ENCODE data around the gene KIF16B.
"Not testable (repeated sequence)": the region's sequence is repeated elsewhere in the genome, so short reads cannot be mapped to it uniquely, and the experiment has no call there.

KIF16B gene

DNA sequence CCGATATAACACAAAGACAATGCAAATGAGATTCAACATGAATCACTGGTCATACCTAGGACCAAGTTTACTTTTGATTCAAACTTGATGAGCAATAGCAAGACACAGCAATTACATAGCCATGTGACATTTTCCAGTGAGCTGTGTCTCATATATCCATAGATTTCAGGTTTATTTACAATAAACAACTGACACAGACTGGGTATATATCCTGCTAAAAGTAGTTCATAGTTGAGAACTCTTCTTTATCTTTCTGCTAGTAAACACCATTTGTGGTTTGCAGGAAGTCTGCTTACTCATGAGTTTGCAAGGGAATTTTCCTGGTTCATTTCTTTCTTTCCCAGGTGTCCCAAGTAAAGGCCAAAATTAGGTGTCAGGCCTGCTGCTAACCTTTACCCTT is 343.4 kb downstream of the KIF16B start (continued):
- TF ChIP-seq, protein P1, sequence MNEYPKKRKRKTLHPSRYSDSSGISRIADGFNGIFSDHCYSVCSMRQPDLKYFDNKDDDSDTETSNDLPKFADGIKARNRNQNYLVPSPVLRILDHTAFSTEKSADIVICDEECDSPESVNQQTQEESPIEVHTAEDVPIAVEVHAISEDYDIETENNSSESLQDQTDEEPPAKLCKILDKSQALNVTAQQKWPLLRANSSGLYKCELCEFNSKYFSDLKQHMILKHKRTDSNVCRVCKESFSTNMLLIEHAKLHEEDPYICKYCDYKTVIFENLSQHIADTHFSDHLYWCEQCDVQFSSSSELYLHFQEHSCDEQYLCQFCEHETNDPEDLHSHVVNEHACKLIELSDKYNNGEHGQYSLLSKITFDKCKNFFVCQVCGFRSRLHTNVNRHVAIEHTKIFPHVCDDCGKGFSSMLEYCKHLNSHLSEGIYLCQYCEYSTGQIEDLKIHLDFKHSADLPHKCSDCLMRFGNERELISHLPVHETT (tag by site-specific recombination; IDR thresholded peaks at IDR 0.05) = no peak

DNA sequence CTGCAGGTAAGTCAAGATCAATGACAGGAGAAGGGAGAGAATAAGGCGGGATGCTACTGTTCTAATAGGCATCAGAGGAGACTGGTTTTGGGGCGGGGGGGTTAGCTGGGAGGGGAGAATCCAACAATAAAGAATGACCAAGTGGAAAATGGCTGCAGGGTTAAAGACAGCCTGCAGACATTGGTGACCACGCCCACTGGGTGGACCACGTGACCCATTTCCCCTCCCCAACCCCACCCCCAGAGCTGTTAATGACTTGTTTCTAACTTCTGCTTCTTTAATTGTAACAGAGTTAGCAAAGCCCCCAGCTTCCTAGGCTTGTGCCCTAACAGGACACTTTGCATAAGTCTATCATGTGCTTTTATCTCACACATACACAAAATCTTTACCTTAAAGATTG is 344.5 kb downstream of the KIF16B start:
- ChIA-PET POLR2A (no interaction called here), CTCF (no interaction called here)
- no peak overlapping the region for H3K27ac ChIP-seq (ENCODE audit: extremely low read depth, low read depth, low read length)
- H3K4me1 ChIP-seq (ENCODE audit: control insufficient read depth, insufficient read depth, low read length) = no peaks in the 10 kb centered on the region
- H3K36me3 ChIP-seq (ENCODE audit: control insufficient read depth in 2 of 2, insufficient read depth in 1 of 2, low read length in 2 of 2) = no peaks in the 10 kb centered on the region
- H3K4me3 ChIP-seq (ENCODE audit: low read depth, low read length) = no peak overlapping the region
- no peaks in the 10 kb centered on the region for H3K9me3 ChIP-seq (ENCODE audit: control insufficient read depth, insufficient read depth, low read depth, low read length)
- TF ChIP-seq ZNF114 (tag by site-specific recombination; IDR thresholded peaks at IDR 0.05) = no peak
- no peak for TF ChIP-seq ZBTB48 (tag by site-specific recombination; IDR thresholded peaks at IDR 0.05)
- TF ChIP-seq GLI4 (tag by site-specific recombination; IDR thresholded peaks at IDR 0.05) = no peak
- no peak for TF ChIP-seq ZNF48 (tag by site-specific recombination; IDR thresholded peaks at IDR 0.05)
- TF ChIP-seq, protein P2, sequence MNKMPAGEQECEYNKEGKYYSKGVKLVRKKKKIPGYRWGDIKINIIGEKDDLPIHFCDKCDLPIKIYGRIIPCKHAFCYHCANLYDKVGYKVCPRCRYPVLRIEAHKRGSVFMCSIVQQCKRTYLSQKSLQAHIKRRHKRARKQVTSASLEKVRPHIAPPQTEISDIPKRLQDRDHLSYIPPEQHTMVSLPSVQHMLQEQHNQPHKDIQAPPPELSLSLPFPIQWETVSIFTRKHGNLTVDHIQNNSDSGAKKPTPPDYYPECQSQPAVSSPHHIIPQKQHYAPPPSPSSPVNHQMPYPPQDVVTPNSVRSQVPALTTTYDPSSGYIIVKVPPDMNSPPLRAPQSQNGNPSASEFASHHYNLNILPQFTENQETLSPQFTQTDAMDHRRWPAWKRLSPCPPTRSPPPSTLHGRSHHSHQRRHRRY (tag by site-specific recombination; IDR thresholded peaks at IDR 0.05) = no peak
- TF ChIP-seq TCF7L2 (IDR thresholded peaks at IDR 0.05; ENCODE audit: borderline replicate concordance, low read depth, low read length) = no peak
- no peak for TF ChIP-seq ZNF366 (tag by site-specific recombination; conservative IDR thresholded peaks at IDR 0.05)
- TF ChIP-seq ZBTB1 (tag by site-specific recombination; IDR thresholded peaks at IDR 0.05) = no peak
- TF ChIP-seq GLIS2 (tag by site-specific recombination; IDR thresholded peaks at IDR 0.05) = no peak
- TF ChIP-seq ZNF701 (tag by site-specific recombination; IDR thresholded peaks at IDR 0.05) = no peak
- TF ChIP-seq ZNF133 (tag by site-specific recombination; IDR thresholded peaks at IDR 0.05) = no peak
- TF ChIP-seq, protein P3, sequence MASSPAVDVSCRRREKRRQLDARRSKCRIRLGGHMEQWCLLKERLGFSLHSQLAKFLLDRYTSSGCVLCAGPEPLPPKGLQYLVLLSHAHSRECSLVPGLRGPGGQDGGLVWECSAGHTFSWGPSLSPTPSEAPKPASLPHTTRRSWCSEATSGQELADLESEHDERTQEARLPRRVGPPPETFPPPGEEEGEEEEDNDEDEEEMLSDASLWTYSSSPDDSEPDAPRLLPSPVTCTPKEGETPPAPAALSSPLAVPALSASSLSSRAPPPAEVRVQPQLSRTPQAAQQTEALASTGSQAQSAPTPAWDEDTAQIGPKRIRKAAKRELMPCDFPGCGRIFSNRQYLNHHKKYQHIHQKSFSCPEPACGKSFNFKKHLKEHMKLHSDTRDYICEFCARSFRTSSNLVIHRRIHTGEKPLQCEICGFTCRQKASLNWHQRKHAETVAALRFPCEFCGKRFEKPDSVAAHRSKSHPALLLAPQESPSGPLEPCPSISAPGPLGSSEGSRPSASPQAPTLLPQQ (tag by site-specific recombination; IDR thresholded peaks at IDR 0.05) = no peak
- no peak for TF ChIP-seq RBAK (tag by site-specific recombination; IDR thresholded peaks at IDR 0.05)
- TF ChIP-seq, protein P4, sequence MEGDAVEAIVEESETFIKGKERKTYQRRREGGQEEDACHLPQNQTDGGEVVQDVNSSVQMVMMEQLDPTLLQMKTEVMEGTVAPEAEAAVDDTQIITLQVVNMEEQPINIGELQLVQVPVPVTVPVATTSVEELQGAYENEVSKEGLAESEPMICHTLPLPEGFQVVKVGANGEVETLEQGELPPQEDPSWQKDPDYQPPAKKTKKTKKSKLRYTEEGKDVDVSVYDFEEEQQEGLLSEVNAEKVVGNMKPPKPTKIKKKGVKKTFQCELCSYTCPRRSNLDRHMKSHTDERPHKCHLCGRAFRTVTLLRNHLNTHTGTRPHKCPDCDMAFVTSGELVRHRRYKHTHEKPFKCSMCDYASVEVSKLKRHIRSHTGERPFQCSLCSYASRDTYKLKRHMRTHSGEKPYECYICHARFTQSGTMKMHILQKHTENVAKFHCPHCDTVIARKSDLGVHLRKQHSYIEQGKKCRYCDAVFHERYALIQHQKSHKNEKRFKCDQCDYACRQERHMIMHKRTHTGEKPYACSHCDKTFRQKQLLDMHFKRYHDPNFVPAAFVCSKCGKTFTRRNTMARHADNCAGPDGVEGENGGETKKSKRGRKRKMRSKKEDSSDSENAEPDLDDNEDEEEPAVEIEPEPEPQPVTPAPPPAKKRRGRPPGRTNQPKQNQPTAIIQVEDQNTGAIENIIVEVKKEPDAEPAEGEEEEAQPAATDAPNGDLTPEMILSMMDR (tag by site-specific recombination; IDR thresholded peaks at IDR 0.05) = no peak
- no peak for TF ChIP-seq YY1 (tag by site-specific recombination; IDR thresholded peaks at IDR 0.05)
- TF ChIP-seq ZNF433 (tag by site-specific recombination; IDR thresholded peaks at IDR 0.05; ENCODE audit: low read depth) = no peak
- TF ChIP-seq, protein P1 (tag by site-specific recombination; IDR thresholded peaks at IDR 0.05) = no peak
- TF ChIP-seq ZNF184 (tag by site-specific recombination; IDR thresholded peaks at IDR 0.05) = no peak

DNA sequence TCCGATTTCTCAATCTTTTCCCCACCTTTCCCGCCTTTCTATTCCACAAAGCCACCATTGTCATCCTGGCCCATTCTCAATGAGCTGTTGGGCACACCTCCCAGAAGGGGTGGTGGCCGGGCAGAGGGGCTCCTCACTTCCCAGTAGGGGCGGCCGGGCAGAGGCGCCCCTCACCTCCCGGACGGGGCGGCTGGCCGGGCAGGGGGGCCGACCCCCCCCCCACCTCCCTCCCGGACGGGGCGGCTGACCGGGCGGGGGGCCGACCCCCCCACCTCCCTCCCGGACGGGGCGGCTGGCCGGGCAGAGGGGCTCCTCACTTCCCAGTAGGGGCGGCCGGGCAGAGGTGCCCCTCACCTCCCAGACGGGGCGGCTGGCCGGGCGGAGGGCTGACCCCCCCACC is 346.3 kb downstream of the KIF16B start:
- H3K4me1 ChIP-seq (ENCODE audit: control insufficient read depth, insufficient read depth, low read length); POLR2A ChIA-PET; CTCF ChIA-PET: not testable (repeated sequence)

More for the DNA sequence above, 346.3 kb downstream of the KIF16B start:
- not testable (repeated sequence) for H3K36me3 ChIP-seq (ENCODE audit: control insufficient read depth in 2 of 2, insufficient read depth in 1 of 2, low read length in 2 of 2); H3K4me3 ChIP-seq (ENCODE audit: low read depth, low read length); H3K27ac ChIP-seq (ENCODE audit: extremely low read depth, low read depth, low read length); H3K9me3 ChIP-seq (ENCODE audit: control insufficient read depth, insufficient read depth, low read depth, low read length)

Measured in HEK293 (cell line).